HG03097 (cell line): ENCODE data around the gene AK1.
"Not testable (repeated sequence)": the region's sequence is repeated elsewhere in the genome, so short reads cannot be mapped to it uniquely, and the experiment has no call there.

Experiments
- ATAC-seq: cut with Tn5 transposase; IDR thresholded peaks from one replicate; pipeline ENCODE4 v1.9.1; 2021; ENCODE audit not compliant: unreplicated experiment, low FRiP score

AK1 gene

GRCh38 chr9:127870153-127870491 is 7.4 kb downstream of the AK1 start:
- ATAC-seq: not testable (repeated sequence)

GRCh38 chr9:127869310-127870152 is 7.9 kb downstream of the AK1 start:
- ATAC-seq: peak; percentile 67

GRCh38 chr9:127868278-127868902 is 9.1 kb downstream of the AK1 start:
- no peak for ATAC-seq

GRCh38 chr9:127867356-127868277 is 9.9 kb downstream of the AK1 start:
- ATAC-seq: no peak

- ATAC-seq: no peak
These were observed 10.9 kb downstream of the AK1 start for GRCh38 chr9:127866535-127866934.

- no peak for ATAC-seq
These were observed 11.6 kb downstream of the AK1 start for GRCh38 chr9:127865645-127866464.

GRCh38 chr9:127863191-127863621 is 14.3 kb downstream of the AK1 start:
- ATAC-seq: no peak

- no peak for ATAC-seq
These were observed 15.1 kb downstream of the AK1 start for GRCh38 chr9:127862075-127863011.

GRCh38 chr9:127860779-127861178 is 16.7 kb downstream of the AK1 start:
- no peak for ATAC-seq

- no peak for ATAC-seq
These were observed 17.2 kb downstream of the AK1 start for GRCh38 chr9:127860260-127860659.

GRCh38 chr9:127858041-127858512 is 19.4 kb downstream of the AK1 start:
- no peak for ATAC-seq

- ATAC-seq: no peak
These were observed 20.2 kb downstream of the AK1 start for GRCh38 chr9:127857278-127857677.

- no peak for ATAC-seq
These were observed 20.8 kb downstream of the AK1 start for GRCh38 chr9:127856729-127857116.

- no peak for ATAC-seq
These were observed 21.3 kb downstream of the AK1 start for GRCh38 chr9:127856094-127856728.

- ATAC-seq: no peak
These were observed 22.0 kb downstream of the AK1 start for GRCh38 chr9:127855522-127855921.

GRCh38 chr9:127854960-127855359 is 22.5 kb downstream of the AK1 start:
- no peak for ATAC-seq

- ATAC-seq: no peak
These were observed 23.2 kb downstream of the AK1 start, which contains the start of gene ENG for GRCh38 chr9:127854184-127854806. Gene ENG, minus strand, starts transcription at chr9:127854658. Its CDS starts 303 bp downstream, at chr9:127854355.
